ENCODE data around the gene MRPL52. TPM values are rescaled to one million over a fixed set of nuclear protein-coding genes. Genes with fewer than 3 reads are reported as not detected.
A peak's percentile ranks its signal among the peaks of the same experiment; 100 is the strongest.

MRPL52 gene
- total and polyA plus RNA-seq, 2 of the 13 experiments (the other 11 are each of a cell fraction or from before 2014, with no cell fraction given) = 118 to 329 TPM

DNA sequence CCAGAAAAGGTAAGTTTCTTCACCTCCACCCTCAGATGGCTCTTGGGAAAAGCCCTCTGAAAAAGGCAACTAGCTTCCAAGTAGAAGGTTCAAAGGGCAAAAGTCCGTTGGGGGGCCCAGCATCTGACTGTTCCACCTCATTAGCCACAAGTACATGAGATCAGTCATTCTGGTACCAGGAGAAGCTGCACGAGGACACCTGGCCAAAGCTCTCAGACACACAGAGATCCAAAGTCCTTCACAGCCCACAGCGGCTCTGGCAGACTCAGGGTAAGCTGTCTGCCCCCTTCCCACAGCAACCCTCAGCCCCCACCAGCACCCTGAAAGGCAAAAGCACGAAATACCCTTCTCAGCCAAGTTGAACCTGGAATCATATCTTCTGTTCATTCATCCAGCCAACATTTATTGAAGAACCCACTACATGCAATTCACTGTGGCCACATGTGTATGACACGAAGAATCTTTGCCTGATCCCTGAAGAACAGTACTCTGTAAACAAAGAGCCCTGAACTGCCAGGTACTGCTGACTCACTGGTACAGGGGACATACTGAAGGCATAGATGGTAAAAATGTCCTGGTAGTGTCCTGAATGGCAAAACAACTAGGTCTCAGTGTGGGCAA lies 33.5 kb upstream of the MRPL52 start (continued):
- TF ChIP-seq BCL3 (CRISPR knock-in tag; IDR thresholded peaks at IDR 0.05) (0 out of 2 replicates have a peak, but pooled peaks have one; percentile 58), ATF4 (CRISPR knock-in tag; IDR thresholded peaks at IDR 0.05) (peak in 1 of 2 experiments; percentile 44; a peak in 2 of 4 replicates), HOXD1 (CRISPR knock-in tag; IDR thresholded peaks at IDR 0.05) (no peak), ZNF232 (CRISPR knock-in tag; IDR thresholded peaks at IDR 0.05; ENCODE audit: borderline replicate concordance) (no peak), POLR2A (IDR thresholded peaks at IDR 0.05; ENCODE audit: insufficient read depth in 1 of 2, low read depth in 2 of 2, low read length in 2 of 2) (no peak), FOXM1 (CRISPR knock-in tag; IDR thresholded peaks at IDR 0.05) (no peak), ZBTB44 (CRISPR knock-in tag; IDR thresholded peaks at IDR 0.05) (peak; percentile 74; the same call in 1 of the 2 replicates), ZC3H4 (CRISPR knock-in tag; IDR thresholded peaks at IDR 0.05; ENCODE audit: borderline replicate concordance) (no peak), ATF3 (CRISPR knock-in tag; IDR thresholded peaks at IDR 0.05) (no peak; the same call in 1 of the 2 replicates), ZSCAN9 (CRISPR knock-in tag; IDR thresholded peaks at IDR 0.05; ENCODE audit: borderline replicate concordance) (peak; percentile 45; the same call in 1 of the 2 replicates), ZNF446 (CRISPR knock-in tag; IDR thresholded peaks at IDR 0.05) (no peak), AGO1 (IDR thresholded peaks at IDR 0.05; ENCODE audit: low read depth, low read length, poor library complexity, severe bottlenecking) (no peak), SP140L (CRISPR knock-in tag; IDR thresholded peaks at IDR 0.05; ENCODE audit: borderline replicate concordance) (no peak), CSRNP2 (CRISPR knock-in tag; conservative IDR thresholded peaks at IDR 0.05; ENCODE audit: low read depth) (no peak), RAD51 (IDR thresholded peaks at IDR 0.05; ENCODE audit: borderline replicate concordance) (no peak), SYNCRIP (IDR thresholded peaks at IDR 0.05; ENCODE audit: insufficient read depth, low read depth, low read length) (no peak), KMT2B (CRISPR knock-in tag; IDR thresholded peaks at IDR 0.05) (0 out of 2 replicates have a peak, but pooled peaks have one; percentile 19)
- TF ChIP-seq, protein P1, sequence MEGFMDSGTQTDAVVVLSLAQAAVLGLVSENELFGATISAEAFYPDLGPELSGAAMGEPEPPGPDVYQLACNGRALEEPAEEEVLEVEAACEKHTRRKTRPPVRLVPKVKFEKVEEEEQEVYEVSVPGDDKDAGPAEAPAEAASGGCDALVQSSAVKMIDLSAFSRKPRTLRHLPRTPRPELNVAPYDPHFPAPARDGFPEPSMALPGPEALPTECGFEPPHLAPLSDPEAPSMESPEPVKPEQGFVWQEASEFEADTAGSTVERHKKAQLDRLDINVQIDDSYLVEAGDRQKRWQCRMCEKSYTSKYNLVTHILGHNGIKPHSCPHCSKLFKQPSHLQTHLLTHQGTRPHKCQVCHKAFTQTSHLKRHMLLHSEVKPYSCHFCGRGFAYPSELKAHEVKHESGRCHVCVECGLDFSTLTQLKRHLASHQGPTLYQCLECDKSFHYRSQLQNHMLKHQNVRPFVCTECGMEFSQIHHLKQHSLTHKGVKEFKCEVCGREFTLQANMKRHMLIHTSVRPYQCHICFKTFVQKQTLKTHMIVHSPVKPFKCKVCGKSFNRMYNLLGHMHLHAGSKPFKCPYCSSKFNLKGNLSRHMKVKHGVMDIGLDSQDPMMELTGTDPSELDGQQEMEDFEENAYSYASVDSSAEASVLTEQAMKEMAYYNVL (CRISPR knock-in tag; IDR thresholded peaks at IDR 0.05; ENCODE audit: borderline replicate concordance) = no peak
- TF ChIP-seq, protein P2, sequence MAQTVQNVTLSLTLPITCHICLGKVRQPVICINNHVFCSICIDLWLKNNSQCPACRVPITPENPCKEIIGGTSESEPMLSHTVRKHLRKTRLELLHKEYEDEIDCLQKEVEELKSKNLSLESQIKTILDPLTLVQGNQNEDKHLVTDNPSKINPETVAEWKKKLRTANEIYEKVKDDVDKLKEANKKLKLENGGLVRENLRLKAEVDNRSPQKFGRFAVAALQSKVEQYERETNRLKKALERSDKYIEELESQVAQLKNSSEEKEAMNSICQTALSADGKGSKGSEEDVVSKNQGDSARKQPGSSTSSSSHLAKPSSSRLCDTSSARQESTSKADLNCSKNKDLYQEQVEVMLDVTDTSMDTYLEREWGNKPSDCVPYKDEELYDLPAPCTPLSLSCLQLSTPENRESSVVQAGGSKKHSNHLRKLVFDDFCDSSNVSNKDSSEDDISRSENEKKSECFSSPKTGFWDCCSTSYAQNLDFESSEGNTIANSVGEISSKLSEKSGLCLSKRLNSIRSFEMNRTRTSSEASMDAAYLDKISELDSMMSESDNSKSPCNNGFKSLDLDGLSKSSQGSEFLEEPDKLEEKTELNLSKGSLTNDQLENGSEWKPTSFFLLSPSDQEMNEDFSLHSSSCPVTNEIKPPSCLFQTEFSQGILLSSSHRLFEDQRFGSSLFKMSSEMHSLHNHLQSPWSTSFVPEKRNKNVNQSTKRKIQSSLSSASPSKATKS (CRISPR knock-in tag; IDR thresholded peaks at IDR 0.05) = no peak

Measured in HepG2 (cell line).